Cardiac muscle cell (in vitro differentiated cells and primary cell): Measurements from ENCODE around the gene LRRC47. TPM values are rescaled to one million over a fixed set of nuclear protein-coding genes. Genes with fewer than 3 reads are reported as not detected.

Experiments
- DNase-seq, 2 donors: peaks; one replicate each; pipeline versions ENCODE4 v3.0.0 to v3.0.0-alpha.2; 2010 to 2017; ENCODE audit warnings: low read depth in 1 of 2, low spot score in 1 of 2
- H3K27ac ChIP-seq: fragments of 200-600 bp; sonication (generic); 2 replicates; pipeline ENCODE4 v1.5.1; 2016
- H3K27me3 ChIP-seq: fragments of 200-600 bp; sonication (generic); 2 replicates; pipeline ENCODE4 v1.6.0; 2016; ENCODE audit warnings: control low read depth
- H3K36me3 ChIP-seq: fragments of 200-600 bp; sonication (generic); 2 replicates; pipeline ENCODE4 v1.5.1; 2016; ENCODE audit warnings: control low read depth
- H3K4me1 ChIP-seq: fragments of 200-600 bp; sonication (generic); 2 replicates; pipeline ENCODE4 v1.8.1; 2017; ENCODE audit warnings: low read depth, mild to moderate bottlenecking, mixed run types
- H3K4me3 ChIP-seq: fragments of 200-600 bp; sonication (generic); 2 replicates; pipeline ENCODE4 v1.5.1; 2016; ENCODE audit warnings: mild to moderate bottlenecking
- H3K9me3 ChIP-seq: fragments of 200-600 bp; sonication (generic); 2 replicates; pipeline ENCODE4 v1.5.1; 2017; ENCODE audit warnings: low read depth, mild to moderate bottlenecking, control low read depth
- polyA plus RNA-seq: library from polyadenylated mRNA; unstranded; fragments of >200 nt; fragmentation: Nextera tagmentation; extraction: Ambion mirVana; gene quantifications from 2 replicates; pipeline ENCODE4 v1.2.1, GENCODE V29; 2016
- total RNA-seq: library from RNA; depleted of rRNA; stranded (reverse); fragments of >200 nt; gene quantifications from 2 replicates; pipeline ENCODE4 v1.2.3, GENCODE V29; 2016
- TF ChIP-seq, protein P1 (sequence below): IDR thresholded peaks from 2 replicates; pipeline ENCODE4 v1.5.1; 2012; ENCODE audit warnings: low read depth, mild to moderate bottlenecking, low read length

LRRC47 gene
- total and polyA plus RNA-seq, 2 experiments from 2014 or later = 61.5 to 67.5 TPM

GRCh38 chr1:3777078-3777547 is 19.2 kb downstream of the LRRC47 start:
- Histone ChIP-seq H3K36me3 (peaks cover 23% of the 10 kb centered on the region), H3K9me3 (no peaks in the 10 kb centered on the region), H3K27me3 (no peaks in the 10 kb centered on the region), H3K27ac (no peak overlapping the region), H3K4me3 (no peak overlapping the region), H3K4me1 (peaks cover 30% of the 10 kb centered on the region)
- TF ChIP-seq, protein P1, sequence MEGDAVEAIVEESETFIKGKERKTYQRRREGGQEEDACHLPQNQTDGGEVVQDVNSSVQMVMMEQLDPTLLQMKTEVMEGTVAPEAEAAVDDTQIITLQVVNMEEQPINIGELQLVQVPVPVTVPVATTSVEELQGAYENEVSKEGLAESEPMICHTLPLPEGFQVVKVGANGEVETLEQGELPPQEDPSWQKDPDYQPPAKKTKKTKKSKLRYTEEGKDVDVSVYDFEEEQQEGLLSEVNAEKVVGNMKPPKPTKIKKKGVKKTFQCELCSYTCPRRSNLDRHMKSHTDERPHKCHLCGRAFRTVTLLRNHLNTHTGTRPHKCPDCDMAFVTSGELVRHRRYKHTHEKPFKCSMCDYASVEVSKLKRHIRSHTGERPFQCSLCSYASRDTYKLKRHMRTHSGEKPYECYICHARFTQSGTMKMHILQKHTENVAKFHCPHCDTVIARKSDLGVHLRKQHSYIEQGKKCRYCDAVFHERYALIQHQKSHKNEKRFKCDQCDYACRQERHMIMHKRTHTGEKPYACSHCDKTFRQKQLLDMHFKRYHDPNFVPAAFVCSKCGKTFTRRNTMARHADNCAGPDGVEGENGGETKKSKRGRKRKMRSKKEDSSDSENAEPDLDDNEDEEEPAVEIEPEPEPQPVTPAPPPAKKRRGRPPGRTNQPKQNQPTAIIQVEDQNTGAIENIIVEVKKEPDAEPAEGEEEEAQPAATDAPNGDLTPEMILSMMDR = no peak
- no peak for DNase-seq

GRCh38 chr1:3776231-3776961 is 19.9 kb downstream of the LRRC47 start:
- Histone ChIP-seq H3K27ac (peak overlapping the region; percentile 27), H3K4me1 (peaks cover 34% of the 10 kb centered on the region), H3K9me3 (no peaks in the 10 kb centered on the region), H3K36me3 (peaks cover 16% of the 10 kb centered on the region), H3K27me3 (no peaks in the 10 kb centered on the region), H3K4me3 (no peak overlapping the region)
- DNase-seq = no peak
- TF ChIP-seq, protein P1 = no peak

DNA sequence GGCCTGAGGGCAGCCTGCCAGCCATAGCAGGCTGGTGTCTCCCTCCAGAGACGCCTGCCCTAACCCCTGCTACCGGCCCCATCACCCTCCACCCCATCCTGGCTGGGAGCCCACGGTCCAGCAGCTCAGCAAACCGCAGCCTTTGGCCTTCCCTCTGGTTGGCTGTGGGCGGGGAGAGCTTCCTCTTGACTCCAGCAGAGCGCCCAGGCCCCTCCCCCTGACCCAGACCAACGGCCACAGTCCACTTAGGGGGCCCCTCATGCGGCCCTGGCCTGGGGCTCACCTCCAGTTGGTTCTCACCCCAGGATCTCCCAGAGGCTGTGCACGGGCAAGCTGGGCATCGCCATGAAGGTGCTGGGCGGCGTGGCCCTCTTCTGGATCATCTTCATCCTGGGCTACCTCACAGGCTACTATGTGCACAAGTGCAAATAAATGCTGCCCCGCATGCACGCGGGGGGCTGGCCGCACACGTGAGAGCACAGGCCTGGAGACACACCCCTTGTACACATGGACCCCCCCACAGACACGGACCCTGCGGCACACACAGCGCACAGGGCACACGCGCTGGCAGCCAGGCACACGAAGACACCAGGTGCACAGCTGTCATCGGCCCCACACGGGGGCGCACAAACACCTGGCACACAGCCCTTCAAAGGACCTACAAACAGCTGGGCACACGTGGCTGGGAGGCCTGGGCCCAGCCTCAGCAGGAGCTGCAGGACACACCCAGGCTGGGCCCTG is 20.6 kb downstream of the LRRC47 start:
- DNase-seq = peak; percentile 78 to 84
- Histone ChIP-seq H3K9me3 (no peaks in the 10 kb centered on the region), H3K27me3 (no peaks in the 10 kb centered on the region), H3K4me3 (no peak overlapping the region), H3K4me1 (peaks cover 41% of the 10 kb centered on the region), H3K36me3 (peaks cover 12% of the 10 kb centered on the region), H3K27ac (peak overlapping the region; percentile 27)
- TF ChIP-seq, protein P1 = peak; percentile 31

DNA sequence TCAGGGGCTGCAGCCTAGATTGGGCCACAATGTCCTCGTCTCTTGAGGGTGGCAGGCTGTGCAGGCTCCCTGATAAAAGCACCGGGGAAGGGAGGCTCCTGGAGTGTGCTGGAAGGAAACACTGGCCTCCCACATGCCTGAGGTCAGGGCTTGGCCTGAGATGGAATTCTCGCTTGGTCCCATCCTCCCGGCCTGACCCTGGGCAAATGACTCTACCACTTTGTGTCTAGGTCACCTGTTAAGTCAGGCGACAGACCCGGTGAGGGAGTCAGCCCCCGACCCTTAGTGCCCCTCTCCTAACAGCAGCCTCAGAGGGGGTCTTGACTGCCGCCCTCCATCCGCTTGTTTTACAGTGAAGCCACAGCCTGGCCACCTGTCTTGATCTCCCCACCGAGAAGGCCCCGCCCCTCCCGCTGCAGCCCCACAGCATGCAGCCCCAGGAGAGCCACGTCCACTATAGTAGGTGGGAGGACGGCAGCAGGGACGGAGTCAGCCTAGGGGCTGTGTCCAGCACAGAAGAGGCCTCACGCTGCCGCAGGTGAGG is 21.3 kb downstream of the LRRC47 start:
- no peak overlapping the region for H3K4me3 ChIP-seq
- H3K9me3 ChIP-seq = no peaks in the 10 kb centered on the region
- no peaks in the 10 kb centered on the region for H3K27me3 ChIP-seq
- peaks cover 41% of the 10 kb centered on the region for H3K4me1 ChIP-seq
- TF ChIP-seq, protein P1 = no peak
- peak overlapping the region; percentile 27 for H3K27ac ChIP-seq
- DNase-seq = peak in 1 of 2 donors; percentile 51
- peaks cover 7% of the 10 kb centered on the region for H3K36me3 ChIP-seq

- no peak for DNase-seq
- H3K4me1 ChIP-seq = peaks cover 41% of the 10 kb centered on the region
- TF ChIP-seq, protein P1 = no peak
- peak overlapping the region; percentile 27 for H3K27ac ChIP-seq
- H3K27me3 ChIP-seq = no peaks in the 10 kb centered on the region
- H3K9me3 ChIP-seq = no peaks in the 10 kb centered on the region
- peaks cover under 1% of the 10 kb centered on the region for H3K36me3 ChIP-seq
- no peak overlapping the region for H3K4me3 ChIP-seq
Observed at GRCh38 chr1:3774276-3774945, 21.9 kb downstream of the LRRC47 start.
